GM18517 (cell line): ENCODE data around the gene FHOD3.
A peak's percentile ranks its signal among the peaks of the same experiment; 100 is the strongest.

Source experiments
- ATAC-seq: cut with Tn5 transposase; IDR thresholded peaks from one replicate; pipeline ENCODE4 v1.9.1; 2021; ENCODE audit warnings: mild to moderate bottlenecking, moderate library complexity; ENCODE audit not compliant: unreplicated experiment

Gene FHOD3

GRCh38 chr18:36649205-36649604 is 351.7 kb downstream of the FHOD3 start:
- ATAC-seq, result no peak

DNA sequence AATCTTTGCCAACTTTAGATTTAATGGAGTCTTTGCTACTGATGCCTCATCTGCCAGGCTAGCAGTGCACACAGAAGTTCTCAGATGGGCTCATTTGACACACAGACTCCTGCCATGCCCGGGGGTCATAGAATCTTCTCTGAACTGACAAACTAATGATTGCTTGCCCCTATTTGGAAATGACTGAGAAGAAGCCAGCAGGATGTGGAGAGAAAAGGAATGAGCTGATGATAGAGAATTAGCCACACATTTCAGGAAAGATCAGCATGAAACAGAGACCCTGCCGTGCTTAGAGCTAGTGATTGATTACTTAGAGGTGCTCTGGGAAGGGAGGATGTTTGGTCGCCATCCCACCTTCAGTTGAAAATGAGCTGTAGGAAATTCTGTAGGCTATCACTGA is 352.8 kb downstream of the FHOD3 start:
- no peak for ATAC-seq

DNA sequence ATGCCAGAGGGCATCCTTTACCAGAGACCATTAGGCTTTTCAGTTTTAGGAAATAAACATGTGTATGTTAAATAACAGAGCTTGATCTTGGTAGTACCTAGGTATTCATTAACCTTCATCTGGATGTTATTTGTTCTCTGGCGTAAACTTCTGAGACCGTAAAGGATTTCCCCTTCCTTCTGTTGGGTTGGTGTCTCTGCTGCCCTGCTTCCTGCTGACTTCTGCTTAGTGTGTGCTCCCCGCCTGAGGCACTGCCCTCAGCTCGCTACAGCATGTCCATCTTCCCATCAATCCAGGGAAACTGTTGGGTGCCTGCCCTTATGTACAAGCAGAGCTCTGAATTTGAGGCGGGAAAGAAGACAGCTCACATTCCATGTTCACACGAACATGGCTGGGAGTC is 353.4 kb downstream of the FHOD3 start:
- peak; percentile 85 for ATAC-seq

GRCh38 chr18:36652503-36652902 is 355.0 kb downstream of the FHOD3 start:
- no peak for ATAC-seq

- no peak for ATAC-seq
Observed at GRCh38 chr18:36653141-36653869, 355.8 kb downstream of the FHOD3 start.

- no peak for ATAC-seq
Observed at GRCh38 chr18:36653870-36654269, 356.4 kb downstream of the FHOD3 start.

- ATAC-seq, result no peak
Observed at GRCh38 chr18:36655074-36655473, 357.6 kb downstream of the FHOD3 start.

- no peak for ATAC-seq
Observed at GRCh38 chr18:36655930-36656329, 358.4 kb downstream of the FHOD3 start.

- no peak for ATAC-seq
Observed at GRCh38 chr18:36658611-36659010, 361.1 kb downstream of the FHOD3 start.

DNA sequence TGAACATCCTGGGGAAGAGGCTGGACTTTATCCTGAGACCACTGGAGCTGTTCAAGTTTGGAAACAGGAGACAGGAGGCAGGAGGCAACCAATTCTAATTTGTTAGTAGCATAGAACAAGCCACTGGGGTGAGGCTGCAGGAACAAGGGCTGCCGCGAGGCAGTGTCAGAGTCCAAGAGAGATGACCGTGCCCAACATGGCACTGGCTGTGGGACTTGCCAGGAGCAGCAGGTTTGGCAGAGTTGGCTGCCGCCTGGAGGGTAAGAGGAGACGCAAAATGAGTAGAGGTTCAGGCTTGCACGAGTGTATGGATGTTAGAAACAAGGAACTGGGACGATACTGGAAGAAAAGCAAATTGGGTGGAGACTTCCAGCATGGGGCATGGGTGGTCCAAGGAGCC is 362.8 kb downstream of the FHOD3 start:
- ATAC-seq, result no peak

DNA sequence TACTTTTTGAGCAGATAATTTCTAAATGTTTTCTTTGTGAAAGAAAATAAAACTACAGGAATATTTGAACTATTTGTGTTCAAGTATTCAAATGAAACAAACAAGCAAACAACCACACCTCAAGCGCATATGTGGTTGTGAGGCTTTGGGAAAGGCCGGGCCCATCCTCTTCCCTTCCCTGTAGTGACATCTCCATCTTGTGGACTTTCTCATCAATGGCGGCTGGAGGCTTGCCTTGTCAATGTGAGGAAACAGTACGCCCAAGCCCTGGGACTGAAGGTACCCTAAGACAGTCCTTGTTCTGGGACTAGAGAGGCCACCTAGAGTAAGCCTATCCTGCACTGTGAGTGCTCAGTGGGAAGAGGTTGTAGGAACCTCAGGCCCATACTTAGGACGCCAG is 364.5 kb downstream of the FHOD3 start:
- no peak for ATAC-seq

- ATAC-seq, result no peak
Observed at GRCh38 chr18:36663312-36663711, 365.8 kb downstream of the FHOD3 start.

DNA sequence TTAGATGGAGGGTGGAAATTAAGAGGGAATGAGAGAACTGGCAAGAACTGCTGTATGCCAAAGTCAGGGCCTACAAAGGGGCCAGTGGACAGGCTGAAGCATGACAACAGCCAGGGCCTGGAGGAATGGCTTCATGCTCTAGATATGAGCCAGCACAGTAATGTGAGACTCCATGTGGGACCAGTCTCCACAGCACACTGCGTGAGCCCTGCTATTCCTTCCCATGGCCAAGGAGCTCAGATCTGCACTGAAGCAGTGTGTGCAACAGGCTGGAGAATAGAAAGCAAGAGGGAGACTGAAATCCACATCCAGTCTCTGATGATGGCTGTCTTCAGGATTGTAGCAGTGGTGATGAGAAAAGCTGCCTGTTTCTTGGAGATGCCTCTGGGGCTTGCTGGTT is 368.4 kb downstream of the FHOD3 start:
- ATAC-seq, result no peak

DNA sequence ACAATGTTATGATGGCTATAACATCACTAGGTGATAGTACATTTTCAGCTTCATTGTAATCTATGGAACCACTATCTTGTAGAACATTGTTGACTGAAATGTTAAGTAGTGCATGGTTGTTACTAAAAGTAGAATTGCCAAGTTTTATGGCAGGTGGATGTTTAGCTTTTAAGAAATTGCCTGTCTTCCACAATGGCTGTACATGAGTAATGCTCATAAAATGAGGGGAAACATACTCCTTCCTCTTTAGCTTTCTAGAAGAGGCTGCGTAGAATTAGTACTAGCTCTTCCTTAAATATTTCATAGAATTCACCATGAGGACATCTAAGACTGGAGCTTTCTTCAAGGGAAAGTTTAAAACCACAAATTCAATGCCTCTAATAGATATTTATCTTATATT is 370.3 kb downstream of the FHOD3 start:
- no peak for ATAC-seq

DNA sequence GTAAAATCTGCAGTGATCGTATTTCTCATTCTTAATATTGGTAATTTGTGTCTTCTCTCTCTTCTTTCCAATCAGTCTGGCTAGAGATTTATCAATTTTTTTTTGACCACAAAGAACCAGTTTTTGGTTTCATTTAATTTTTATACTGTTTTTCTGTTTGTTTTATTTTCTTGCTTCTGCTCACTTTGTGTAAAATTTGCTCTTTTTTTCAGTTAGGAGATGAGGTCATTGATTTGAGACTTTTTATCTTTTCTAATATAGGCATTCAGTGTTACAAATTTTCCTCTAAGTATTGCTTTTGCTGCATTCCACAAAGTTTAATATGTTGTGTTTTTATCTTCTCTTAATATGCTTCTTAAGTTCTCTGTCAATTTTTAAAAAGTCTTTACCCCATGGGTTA is 370.8 kb downstream of the FHOD3 start:
- no peak for ATAC-seq

GRCh38 chr18:36672437-36673344 is 375.2 kb downstream of the FHOD3 start:
- ATAC-seq, result peak; percentile 93

- ATAC-seq, result no peak
Observed at GRCh38 chr18:36673452-36673851, 375.9 kb downstream of the FHOD3 start.

DNA sequence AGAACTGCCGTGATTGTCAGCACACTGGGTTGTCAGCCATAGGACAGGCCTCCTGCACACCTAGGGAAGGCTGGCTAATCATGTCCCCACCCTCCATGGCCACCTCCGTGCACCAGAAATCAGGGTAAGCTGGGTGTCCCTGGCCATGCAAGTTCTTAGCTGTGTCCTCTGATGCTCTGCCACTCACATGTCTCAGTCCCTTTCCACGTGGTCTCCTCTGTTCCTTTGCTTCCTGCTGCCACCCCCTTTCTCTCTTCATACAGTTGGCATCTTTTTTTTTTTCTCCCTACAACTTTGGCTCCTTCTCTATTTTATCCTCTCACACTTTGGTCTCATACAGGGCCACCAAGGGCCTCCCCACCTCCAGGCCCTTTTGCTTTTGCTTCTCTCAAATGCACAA is 377.6 kb downstream of the FHOD3 start:
- ATAC-seq, result no peak

- no peak for ATAC-seq
Observed at GRCh38 chr18:36675542-36675941, 378.0 kb downstream of the FHOD3 start.

- ATAC-seq, result no peak
Observed at GRCh38 chr18:36676629-36677028, 379.1 kb downstream of the FHOD3 start.

GRCh38 chr18:36680042-36680441 is 382.5 kb downstream of the FHOD3 start:
- ATAC-seq, result no peak

- ATAC-seq, result no peak
Observed at GRCh38 chr18:36685580-36685979, 388.1 kb downstream of the FHOD3 start.
